GM21576 (cell line): ENCODE results near the gene VPS37D.

Source experiments
- ATAC-seq: cut with Tn5 transposase; IDR thresholded peaks from one replicate; pipeline ENCODE4 v1.9.1; 2021; ENCODE audit warnings: mild to moderate bottlenecking, moderate library complexity; ENCODE audit not compliant: unreplicated experiment

VPS37D gene

DNA sequence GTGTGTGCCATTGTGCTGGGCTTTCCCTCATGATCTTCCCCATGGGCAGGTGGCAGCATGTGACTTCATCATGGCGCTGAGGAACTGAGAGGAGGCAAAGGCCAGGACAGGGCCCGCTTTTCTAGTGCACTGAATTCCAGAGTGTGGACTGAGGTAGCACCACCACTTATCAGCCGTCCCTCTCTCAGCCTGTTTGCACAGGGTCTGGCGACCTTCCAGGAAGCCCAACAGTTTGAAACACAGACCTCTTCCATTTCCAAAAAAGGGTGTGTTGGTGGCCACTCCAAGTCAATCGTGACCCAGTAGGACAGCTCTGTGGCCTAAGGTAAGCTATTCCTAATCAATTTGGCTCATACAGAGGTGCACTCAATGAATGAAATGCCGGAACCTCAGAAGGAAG lies 11.2 kb downstream of the VPS37D start:
- ATAC-seq = no peak

DNA sequence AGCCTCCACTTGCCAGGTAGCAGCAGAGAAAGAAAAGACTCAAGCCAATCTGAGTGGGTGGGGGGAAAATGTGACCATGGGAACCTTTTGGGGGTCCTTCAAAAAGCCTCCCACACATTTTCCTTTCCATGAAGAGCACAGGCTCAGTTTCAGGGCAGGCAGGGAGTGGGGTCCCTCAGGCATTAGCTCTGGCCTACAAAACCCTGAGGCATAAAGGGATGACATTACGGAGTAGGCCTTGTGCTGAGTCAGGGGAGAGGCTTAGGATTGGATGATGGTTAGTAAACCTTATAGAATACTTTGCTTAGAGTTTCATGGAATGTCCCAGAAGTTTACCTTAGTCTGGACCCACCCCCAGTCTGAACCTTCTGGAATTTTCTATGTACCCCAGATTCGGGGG lies 12.1 kb downstream of the VPS37D start:
- no peak for ATAC-seq

DNA sequence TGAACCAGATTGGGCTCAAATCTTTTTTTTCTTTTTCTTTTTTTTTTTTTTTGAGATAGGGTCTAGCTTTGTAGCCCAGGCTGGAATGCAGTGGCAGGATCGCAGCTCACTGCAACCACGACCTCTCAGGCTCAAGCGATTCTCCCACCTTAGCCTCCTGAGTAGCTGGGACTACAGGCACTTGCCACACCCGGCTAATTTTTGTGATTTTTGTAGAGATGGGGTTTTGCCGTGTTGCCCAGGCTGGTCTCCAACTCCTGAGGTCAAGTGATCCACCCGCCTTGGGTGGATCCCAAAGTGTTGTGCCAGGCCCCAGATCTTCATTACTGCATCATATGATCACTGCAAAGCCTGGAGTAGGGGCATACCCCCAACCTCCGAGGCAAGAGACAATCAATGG lies 12.9 kb downstream of the VPS37D start:
- ATAC-seq = no peak

DNA sequence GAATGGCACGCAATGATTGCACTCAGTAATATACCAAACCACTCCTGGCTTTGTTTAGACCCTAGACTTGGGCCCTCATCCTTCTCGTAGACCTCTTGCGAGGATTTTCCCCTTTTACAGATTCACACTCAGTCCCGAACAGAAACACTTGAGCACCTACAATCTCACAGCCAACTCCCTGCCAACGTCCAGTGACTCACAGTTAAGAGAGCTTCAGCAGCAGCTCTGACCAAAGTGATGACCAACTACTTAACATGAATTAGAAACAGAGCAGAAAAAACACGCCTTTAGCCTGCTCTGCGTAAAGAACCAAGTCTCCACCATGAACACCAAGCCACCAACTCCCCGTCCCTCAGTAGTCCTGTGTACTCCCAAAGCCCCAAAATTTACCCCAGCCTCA lies 13.4 kb downstream of the VPS37D start:
- no peak for ATAC-seq

DNA sequence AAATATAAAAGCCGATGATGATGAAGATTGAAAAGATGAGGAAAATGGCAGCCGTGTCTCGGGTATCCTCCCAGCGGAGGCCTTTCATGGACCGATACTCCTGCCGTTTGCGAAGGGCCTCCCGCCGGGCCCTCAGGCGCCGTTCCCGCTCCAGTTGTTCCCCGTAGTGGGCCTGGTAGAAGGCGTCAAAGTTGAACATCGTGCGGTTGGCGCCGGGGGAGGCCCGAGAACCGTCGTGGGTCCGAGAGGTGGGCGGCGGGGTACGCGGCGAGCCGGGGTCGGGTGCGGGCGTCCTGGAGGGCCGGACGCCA lies 15.1 kb downstream of the VPS37D start:
- no peak for ATAC-seq

DNA sequence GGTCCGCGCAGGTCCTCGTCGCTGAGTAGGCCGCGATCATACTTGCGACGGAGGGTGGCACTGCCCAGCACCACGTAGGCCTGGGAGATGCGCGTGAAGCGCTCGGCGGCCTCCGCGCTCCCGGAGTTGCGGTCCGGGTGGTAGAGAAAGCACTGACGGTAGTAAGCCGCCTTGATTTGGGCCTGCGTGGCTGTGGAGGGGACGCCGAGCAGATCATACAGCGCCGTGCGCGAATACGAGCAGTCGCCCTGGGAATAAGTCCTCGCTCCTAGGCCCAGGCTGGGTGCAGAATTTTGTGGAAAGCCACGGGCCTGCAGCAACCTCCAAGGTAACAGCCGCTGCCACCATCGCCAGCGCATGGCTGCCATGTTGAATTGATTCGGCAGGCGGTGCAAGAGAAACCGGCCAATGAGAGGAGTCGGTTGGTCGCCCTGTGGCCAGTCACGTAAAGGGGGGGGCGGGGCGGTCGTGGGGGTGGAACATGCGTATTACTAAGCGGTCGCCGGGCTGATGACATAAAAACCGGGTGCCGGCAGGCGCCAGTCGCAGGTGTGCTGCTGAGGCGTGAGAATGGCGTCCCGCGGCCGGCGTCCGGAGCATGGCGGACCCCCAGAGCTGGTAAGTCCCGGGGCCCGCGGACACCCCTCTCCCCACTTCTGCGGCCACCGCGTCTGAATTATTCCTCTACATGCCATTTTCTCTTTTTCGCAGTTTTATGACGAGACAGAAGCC lies 15.6 kb downstream of the VPS37D start, which contains the start of the genes BUD23 and DNAJC30:
TSS of gene BUD23 (plus strand) at position 542 of the 732 bp plus-strand sequence. CDS start at position 571, 29 bp downstream.
TSS of gene DNAJC30 (minus strand) at position 398 of the 732 bp plus-strand sequence. CDS start at position 368, 30 bp downstream.
- ATAC-seq = peak; percentile 90

DNA sequence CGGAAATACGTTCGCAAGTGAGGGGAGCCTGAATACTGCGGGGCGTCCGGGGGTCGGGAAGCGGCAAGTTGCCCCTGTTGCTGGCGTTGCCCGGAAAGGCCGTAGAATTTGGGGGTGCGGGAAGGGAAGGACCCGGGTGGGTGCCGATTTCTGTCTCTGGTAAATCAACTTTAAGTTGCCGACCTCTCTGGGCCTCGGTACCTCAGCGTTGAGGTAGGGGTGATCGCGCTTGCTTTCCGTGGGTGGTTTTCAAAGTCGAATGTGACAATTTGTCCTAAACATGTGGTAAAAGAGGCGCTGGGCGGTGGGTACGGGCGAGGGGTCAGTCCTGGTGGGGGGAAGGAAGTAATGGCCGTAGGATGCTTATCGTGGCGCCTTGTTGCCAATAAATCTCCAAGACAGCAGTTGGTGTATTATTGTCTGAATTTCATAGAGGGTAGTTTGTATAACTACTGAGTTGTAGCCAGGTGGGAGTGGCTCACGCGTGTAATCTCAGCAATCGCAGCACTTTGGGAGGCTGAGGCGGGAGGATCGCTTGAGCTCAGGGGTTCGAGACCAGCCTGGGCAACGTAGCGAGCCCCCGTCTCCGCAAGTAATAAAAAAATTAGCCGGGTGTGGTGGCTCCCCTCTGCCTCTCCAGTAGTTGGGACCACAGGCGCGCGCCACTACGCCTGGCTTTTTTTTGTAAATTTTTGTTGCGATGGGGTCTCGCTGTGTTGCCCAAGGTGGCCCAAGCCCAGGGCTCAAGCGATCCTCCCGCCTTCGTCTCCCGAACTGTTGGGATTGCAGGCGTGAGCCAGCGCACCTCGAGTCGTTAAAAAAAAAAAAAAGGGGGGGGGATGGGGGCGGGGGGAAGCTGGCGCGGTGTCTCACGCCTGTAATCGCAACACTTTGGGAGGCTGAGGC lies 16.4 kb downstream of the VPS37D start:
- no peak for ATAC-seq

DNA sequence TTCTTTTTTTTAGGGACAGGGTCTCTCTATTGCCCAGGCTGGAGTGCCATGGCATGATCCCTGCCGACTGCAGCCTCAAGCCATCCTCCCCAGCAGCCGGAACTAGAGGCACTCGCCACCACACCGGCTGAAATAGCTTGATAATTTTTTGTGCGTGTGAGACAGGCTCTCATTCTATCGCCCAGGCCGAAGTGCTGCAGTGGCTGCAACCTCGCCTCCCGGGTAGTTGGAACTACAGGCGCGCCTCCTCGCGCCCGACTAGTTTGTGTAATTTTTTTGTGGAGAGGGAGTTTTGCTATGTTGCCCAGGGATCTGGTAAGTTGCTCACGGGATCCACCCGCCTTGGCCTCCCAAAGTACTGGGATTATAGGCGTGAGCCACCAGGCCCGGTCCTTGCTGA lies 17.7 kb downstream of the VPS37D start:
- ATAC-seq = no peak

DNA sequence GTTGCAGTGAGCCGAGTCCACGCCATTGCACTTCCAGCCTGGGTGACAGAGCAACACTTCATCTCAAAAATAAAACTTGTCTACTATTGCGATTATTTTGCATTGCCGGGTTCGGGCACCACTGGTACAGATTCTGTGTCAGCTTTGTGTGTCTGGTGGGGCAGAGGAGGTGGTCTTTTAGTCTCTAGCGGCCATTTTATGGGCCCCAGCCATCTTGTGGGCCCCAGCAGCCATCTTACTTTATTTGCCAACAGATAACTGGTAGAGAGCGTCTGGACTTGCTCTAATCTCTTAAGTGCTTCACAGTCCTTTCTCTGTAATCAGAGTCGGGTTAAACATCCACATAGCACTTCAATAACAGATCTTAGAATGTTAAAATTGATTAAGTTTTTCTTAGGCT lies 20.7 kb downstream of the VPS37D start:
- no peak for ATAC-seq

DNA sequence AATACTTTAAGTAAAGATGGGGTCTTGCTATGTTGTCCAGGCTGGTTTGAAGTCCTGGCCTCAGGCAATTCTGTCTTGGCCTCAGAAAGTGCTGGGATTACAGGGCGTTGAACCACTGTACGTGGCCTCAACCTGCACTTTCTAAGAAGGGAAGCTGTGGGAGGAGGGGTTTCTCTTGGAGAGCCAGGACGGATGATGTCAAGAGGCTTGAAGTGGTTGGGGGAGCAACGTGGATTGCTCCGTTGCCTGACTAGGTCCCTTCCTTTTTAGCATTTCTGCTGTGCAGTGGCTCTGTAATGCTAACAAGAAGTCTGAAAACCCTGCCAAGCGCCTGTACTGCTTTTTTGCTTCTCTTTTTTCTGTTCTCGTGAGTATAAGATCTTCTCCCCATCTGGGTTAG lies 23.0 kb downstream of the VPS37D start:
- no peak for ATAC-seq

DNA sequence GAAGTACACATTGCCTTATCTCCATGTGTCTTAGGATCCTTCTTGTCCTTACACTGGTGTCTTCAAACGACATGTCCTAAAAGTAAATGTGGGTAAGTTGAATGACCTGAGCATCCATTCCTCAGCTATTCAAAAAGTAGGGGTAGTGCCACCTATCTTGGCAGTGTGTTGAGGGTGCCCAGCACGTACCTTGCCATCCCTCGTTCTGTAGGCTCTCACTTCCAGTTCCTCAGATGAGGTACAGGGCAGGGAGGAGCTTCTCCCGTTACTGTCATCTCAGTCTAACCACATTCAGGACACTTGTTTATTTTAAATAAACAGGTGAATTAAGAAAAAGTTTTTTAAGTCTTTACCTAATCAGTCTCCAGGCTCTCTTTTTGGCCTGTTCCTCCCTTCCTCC lies 28.7 kb downstream of the VPS37D start:
- ATAC-seq = no peak

DNA sequence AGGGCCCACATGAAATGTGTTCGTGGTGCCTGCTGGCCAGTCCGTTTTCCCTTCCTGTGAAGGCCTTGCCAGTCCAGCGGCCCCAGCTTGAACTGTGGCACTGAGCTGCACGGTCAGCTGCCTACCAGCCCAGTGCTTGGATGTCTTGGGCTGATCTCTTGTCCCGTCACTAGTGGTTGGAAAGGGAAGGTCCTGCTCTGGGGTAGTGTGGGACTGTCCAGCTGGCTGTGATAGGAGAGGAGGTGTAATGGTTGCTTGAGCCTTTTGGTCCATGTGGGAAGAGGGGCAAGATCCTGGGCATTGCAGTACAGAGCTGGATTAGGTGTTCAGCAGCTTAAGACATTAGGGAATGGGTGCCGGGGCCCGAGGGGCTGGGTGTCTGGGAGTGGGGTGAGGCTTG lies 30.8 kb downstream of the VPS37D start:
- no peak for ATAC-seq

DNA sequence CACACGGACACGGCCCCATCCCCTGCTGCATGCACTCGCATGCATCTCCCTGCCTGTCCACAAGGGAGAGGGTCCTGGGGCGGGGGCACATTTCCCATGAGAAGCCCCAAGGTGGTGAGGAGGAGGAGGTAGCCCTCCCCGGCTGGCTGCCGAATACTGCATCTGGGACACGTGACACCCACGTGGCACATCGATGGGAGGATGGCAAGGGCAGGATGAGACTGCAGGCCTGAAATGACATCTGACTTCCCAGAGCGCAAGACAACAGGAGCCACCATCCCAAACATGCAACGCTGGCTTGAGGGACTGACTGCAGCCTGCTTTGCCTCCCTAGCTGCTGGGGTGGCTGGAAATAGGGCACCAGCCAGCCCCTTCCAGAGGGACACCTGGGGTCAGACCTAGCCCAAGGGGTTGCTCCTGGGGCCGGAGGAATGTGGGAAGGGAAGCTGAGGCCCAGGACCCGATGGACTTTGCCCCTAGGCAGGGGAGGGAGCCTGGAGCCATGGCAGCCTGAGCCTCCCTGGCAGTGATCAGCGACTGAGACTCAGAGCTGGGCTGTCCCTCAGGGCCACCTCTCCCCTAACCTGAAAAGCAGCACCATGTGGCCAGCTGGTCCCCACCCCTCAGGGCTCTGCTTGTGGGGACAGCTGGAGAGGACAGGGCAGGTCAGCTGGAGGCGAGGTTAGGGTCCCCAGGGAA lies 31.9 kb downstream of the VPS37D start:
- ATAC-seq = no peak

DNA sequence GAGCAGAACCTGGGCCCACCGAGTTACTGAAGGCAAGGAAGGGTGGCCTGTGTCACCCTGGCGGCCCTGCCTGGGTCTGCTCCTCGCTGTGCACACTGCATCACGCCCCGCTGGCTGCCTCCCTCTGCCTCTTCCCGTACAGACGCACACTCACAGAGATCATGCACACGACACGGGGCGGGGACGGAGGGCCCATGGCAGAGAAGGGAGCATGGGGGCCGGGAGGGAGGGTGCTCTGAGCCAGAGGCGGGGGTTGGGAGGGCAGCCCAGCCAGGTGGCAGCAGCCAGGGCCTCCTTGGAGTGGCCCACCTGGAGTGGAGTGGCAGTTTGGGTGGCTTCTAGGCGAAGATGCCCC lies 32.4 kb downstream of the VPS37D start:
- no peak for ATAC-seq

DNA sequence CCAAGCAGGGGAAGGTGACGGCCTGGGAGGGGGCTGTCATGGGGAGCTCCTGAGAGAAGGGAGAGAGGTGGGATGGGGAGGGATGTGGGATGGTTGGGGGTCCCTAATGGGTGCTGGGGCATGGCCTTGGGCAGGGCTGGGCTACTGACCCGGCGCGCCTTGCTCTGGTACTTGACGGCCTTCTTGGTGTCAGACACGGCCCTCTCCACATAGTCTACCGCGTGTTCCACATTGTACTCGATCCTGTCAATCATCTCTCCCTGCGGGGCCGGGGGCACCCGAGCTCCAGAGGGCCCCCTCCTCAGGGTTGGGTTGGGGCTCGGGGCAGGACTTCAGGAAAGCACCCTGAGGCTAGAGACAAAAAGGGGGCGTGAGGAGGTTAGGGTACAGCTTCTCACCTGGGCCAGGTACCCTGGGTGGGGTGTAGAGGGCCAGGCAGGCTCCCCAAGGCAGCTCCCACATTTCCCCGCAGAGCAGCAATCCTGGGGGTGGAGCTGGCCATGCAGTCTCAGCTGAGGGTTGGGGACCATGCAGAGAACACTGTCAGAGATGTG lies 33.0 kb downstream of the VPS37D start:
- ATAC-seq = no peak

DNA sequence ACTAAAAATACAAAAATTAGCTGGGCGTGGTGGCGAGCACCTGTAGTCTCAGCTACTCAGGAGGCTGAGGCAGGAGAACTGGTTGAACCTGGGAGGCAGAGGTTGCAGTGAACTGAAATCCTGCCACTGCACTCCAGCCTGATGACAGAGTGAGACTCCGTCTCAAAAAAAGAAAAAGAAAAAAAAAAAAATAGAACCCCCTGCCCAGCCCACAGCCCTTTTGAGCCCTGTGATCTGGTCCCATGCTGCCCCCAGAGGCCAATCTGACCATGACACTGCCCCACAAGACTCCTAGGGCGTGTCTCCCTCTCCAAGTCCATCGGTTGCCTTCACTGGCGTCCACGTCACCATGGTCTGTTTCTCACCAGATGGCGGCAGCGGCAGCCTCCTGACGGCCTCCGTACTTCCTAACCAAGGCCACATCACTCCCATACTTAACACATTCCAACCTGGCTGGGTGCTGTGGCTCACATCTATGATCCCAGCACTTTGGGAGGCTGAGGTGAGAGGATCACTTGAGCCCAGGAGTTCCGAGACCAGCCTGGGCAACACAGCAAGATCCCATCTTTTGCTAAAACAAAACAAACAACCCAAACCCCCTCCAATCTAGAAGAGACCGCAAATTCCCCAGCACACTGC lies 33.8 kb downstream of the VPS37D start:
- ATAC-seq = no peak

DNA sequence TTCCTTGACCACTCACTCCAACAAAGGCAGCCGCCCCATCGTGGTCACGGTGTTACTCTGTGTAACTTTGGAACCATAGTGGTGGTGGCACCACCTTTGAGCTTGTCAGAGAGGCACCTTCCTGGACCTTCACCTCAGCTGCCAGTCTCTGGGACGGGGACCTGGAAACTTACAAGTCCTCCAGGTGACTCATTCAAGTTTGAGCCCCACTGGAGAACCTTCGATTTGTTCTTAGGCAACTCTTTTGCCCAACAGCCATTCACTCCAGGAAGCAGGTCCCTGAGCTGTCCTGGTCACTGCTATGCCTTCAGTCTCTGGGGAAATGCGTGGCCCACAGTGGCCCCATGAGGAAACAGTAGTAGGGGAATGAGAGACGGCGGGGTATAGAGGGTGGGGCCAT lies 34.6 kb downstream of the VPS37D start:
- no peak for ATAC-seq

DNA sequence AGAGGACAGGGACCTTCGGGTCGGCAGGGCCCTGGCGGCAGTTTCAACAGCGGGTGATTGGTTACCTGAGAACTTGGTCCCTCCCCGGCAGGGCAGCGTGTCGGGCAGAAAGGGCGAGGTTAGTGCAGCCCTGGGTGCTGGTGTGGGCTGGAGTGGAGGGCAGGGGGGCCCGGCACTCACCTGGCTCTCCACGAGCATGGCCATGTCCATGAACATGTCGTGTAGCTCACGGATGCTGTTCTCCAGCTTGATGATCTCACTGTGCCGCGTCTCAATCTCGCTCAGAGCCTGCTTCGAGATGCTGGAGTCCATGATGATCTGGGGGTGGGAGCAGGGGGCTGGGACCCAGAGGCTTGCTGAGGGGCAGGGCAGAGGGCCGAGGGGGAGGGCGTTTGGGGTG lies 35.0 kb downstream of the VPS37D start:
- no peak for ATAC-seq

DNA sequence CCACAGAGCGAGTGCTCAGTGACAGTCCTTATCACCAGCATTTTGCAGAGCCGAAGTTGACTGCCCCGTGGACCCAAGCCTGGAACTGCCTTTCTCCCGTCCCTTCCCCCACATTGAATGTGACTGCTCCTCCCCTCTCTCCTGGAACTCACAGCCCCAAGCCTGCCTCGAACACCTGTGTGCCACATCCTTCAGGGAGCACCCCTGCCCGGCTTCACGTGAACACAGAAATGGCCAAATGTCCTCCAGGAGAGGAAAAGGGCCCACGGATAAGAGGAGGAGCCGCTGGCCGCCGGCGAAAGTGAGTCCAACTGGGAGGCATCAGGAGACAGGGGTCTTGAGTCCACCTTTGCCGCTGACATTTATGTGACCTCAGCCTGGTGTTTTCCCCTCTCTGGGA lies 35.6 kb downstream of the VPS37D start:
- no peak for ATAC-seq

DNA sequence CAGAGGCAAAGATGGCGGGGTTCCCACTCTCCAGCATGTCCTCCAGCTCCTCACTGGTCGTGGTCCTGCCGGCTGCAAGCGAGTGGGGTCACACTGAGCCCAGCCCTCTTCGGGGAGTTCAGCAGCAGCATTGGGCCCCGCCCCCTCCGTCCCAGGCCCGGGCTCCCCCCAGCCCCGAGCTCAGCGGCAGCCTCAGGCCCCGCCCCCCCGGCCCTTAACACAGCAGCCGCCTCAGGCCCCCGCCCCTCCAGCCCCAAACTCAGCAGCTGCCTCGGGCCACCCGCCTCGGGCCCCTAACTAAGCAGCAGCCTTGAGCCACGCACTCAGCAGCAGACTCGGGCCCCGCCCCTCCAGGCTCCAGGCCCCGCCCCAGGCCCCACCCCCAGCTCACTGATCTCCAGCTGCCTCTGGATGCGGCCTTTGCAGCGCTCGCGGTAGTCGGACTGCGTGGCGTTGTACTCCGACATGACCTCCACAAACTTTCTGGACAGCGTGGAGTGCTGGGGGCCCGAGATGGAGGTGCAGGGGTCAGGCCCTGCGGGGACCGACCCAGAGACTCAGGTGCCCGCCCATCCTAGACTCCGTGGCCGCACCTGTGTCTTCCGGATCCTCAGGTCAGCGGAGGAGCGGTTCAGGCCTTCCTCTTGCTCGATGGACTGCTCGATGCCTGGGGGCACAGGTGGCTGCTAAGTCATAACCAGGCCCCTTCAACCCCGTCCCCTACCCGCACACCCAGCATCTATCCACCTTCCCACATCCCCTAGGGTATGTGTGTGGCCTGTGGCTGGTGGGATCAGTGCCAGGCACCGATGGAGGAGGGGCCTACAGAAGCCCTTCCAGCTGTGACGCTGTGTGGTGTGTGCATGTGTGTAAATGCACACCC lies 36.4 kb downstream of the VPS37D start:
- ATAC-seq = no peak
